HG02943 (cell line): ENCODE results near the gene CES3.

Experiments used
- ATAC-seq: cut with Tn5 transposase; IDR thresholded peaks from one replicate; pipeline ENCODE4 v1.9.1; 2021; ENCODE audit warnings: mild to moderate bottlenecking, low read depth, moderate library complexity; ENCODE audit not compliant: unreplicated experiment

The CES3 gene

DNA sequence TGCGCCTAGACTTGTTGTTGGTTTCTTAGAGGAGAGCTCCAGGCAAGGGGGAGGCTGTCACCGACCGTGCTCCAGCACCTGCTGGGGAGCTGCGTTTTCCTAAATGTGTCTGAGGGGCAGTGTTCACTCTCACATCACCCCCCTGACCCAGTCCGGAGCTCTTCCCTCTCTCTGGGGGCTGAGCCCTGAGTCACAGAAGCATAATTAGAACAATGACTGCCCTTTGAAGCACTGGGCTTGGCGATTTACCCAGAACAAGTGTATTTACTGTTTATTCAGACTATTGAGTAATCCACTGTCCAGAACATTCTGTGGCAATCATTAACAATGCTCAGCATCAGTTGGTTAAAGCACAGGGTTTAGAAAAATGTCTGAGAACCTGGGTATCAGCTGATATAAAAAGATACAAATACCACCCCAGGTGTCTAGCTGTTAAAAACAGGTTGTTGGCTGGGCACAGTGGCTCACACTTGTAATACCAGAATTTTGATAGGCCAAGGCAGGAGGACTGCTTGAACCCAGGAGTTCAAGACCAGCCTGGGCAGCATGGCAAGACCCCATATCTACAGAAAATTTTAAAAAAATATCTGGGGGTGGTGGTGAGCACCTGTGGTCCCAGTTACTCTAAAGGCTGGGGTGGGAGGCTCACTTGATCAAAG is 35.4 kb downstream of the CES3 start:
- ATAC-seq = no peak

DNA sequence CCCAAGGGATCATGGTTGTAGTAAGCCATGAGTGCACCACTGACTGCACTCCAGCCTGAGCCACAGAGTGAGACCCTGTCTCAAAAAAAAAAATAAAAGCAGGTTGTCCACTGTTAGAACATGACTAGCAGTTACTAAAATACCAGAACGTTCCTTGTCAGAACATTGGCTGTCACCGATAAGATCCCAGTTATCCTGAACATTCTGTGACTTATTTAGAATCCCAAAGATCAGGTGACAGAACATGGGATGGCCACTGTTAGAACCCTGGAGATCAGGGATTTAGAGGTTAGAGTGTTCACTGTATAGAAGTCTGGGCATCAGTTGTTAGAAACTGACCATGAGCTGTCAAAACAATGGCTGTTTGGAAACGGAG is 35.9 kb downstream of the CES3 start:
- no peak for ATAC-seq

DNA sequence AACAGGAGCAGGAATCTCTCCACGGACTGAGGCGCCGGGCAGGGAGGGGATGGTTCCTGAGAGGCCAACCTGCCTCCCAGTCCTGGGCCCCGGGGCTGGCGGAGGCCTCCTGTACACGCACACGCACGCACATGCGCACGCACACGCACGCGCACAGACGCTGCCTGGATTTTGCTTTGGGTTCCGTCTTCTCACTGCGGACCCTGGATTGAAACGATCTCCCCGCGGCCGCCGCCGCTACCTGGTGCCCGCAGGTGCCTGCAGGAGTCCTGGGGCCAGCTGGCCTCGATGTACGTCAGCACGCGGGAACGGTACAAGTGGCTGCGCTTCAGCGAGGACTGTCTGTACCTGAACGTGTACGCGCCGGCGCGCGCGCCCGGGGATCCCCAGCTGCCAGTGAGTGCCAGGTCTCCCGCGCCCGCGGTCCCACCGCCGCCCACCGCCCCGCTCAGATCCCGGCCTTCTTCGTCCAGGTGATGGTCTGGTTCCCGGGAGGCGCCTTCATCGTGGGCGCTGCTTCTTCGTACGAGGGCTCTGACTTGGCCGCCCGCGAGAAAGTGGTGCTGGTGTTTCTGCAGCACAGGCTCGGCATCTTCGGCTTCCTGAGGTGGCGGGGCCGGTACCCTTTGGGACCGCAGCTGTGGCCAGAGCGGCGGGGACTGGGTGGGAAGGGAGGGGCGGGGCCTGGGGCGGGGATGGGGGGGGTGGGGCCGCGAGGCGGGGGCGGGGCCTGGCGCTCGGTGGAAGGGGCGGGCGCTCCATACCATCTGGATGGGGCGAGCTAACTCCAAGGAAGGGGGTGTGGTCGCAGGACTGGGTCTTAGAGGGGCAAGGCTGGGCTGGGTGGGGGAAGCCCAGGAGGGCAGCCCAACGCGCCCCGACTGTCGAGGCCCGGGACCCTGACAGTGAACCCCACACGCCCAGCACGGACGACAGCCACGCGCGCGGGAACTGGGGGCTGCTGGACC is 39.6 kb downstream of the CES3 start:
- ATAC-seq = no peak

DNA sequence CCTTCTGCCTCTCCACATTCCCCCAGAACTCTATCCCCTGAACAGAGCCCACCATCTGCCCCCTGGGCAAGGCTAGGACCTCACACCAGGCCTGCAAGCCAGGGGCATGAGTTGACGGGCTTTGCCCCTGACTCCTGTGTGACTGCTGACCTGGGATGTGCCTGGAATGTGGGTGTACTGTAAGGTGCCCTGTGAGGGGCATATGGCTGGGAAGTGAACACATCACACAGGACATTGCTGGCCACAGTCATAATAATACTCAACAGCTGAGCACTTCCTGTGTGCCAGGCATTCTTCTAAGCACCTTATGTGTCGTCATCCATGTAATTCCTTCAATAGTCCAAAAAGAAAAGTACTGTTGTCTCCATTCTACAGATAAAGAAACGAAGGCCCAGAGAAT is 40.7 kb downstream of the CES3 start:
- no peak for ATAC-seq

- no peak for ATAC-seq
Measured at GRCh38 chr16:67006930-67007658, 46.0 kb downstream of the CES3 start.

DNA sequence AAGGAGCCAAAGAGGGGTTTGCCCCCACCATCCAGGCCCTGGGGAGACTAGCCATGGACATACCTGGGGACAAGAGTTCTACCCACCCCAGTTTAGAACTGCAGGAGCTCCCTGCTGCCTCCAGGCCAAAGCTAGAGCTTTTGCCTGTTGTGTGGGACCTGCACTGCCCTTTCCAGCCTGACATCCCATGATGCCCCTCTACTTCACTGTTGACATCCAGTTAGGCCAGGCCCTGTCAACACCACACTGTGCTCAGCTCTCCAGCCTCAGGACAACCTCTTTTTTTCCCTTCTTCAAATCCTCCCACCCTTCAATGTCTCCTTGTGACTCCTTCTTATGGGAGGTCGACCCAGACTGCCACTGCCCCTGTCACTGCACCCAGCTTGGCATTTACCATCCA is 48.1 kb downstream of the CES3 start:
- no peak for ATAC-seq

- ATAC-seq = no peak
Measured at GRCh38 chr16:67011274-67011673, 50.2 kb downstream of the CES3 start.

- ATAC-seq = no peak
Measured at GRCh38 chr16:67013233-67013822, 52.3 kb downstream of the CES3 start.

DNA sequence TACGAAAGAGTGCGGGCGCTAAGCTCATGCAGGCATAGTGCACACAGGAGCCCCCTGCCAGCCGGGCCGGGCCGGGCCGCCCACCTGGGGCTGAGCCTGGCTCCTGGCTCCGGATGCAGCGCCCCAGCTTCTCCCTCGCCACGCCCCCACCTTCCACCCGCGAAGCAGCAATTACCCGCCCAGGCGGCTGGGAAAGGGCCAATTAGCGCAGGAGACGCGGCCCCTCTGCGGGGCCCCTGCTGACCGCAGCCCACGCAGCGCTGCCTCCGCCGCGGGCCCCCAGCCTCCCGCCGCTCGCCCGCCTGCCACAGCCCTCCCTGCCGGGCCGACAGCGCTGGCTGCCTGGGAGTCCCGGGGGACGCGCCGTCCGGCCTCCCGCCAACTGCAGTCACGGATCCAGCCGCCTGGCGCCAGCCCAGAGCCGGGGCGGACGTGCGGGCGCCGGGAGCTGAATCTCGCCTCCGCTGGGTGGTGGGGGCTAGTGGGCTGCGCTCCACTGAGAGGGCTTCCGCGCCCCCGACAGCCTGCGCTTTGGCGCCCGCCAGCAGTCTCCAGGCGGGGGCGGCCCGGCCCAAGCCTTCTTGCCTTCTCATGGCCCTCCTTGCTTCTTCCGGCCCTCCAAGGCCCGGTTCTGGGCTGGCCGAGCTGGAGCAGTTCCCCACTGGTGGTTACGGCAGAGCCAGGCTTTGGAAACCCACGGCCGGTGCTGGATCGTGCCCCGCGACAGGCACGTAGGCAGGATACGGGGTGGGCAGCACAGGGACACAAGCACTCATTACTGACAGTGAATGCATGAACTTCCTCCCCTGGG is 53.0 kb downstream of the CES3 start:
- no peak for ATAC-seq

GRCh38 chr16:67014634-67015312 is 53.7 kb downstream of the CES3 start:
- no peak for ATAC-seq

GRCh38 chr16:67015313-67015731 is 54.3 kb downstream of the CES3 start:
- ATAC-seq = no peak

DNA sequence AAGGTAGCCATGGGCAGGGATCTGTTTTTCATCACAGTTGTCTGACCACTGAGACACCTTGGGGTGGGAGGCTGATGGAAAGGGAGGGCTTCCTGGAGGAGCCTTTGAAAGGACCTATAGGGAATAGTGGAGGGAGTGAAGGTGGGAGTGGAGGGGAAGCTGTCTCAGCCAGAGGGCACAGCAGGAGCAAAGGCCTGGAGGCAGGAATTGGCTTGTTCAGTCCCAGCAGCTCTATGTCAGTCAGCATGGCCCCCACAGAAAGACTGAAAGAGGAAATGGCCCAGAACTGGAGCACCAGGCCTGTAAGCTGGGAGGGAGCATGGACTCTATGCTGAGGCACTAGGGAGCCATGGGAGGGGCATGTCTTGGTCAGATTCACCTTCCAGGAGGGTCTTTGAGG is 55.1 kb downstream of the CES3 start:
- no peak for ATAC-seq

DNA sequence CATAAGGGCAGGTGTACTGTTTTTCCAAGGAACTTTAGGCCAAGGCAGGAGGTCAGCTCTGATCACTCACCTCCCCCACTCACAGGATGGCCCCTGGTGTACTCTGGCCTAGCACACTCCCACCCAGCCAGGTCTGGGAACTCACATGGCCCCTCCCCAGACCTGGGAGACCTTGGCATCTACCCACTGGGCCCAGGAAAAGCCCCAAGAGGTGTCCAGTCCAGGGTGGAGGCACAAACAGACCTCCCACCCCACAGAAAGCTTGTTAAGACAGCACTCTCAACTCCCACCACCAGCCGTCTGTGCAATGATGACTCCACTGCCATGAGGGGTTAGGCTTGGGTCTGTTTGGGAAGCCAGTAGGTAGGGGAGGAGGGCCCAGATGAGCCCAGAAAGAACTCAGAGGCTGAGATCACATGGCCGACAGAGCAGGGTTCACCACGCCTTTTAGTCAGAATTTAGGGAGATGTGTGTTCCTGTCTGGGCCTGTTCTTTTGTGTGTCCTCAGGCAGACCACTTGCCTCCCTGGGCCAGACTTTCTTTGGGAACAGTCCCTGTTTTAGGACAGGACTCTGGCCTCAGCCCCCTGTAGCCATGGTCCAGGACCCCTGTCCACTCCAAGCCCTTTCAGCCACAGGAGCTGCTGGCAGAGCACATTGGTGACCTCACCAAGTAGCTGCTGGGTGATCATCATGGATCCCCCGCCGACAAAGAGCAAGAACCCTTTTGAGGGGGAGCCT is 55.8 kb downstream of the CES3 start:
- no peak for ATAC-seq

DNA sequence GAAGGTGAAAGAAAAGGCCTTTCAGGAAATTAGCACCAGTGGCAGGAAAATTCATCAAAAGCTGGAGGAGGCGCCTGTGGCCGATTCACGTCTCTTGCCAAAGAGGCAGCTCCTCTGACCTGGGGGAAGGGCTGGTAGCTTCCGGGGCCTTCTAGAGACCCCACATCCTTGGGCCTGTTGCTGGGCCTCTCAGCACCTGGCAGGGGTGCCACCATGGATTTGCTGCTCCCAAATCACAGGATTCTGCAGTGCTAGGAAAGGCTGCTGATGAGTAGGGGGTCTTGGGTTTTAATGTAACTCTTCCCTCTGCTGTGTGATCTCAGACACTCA is 56.3 kb downstream of the CES3 start:
- ATAC-seq = no peak

DNA sequence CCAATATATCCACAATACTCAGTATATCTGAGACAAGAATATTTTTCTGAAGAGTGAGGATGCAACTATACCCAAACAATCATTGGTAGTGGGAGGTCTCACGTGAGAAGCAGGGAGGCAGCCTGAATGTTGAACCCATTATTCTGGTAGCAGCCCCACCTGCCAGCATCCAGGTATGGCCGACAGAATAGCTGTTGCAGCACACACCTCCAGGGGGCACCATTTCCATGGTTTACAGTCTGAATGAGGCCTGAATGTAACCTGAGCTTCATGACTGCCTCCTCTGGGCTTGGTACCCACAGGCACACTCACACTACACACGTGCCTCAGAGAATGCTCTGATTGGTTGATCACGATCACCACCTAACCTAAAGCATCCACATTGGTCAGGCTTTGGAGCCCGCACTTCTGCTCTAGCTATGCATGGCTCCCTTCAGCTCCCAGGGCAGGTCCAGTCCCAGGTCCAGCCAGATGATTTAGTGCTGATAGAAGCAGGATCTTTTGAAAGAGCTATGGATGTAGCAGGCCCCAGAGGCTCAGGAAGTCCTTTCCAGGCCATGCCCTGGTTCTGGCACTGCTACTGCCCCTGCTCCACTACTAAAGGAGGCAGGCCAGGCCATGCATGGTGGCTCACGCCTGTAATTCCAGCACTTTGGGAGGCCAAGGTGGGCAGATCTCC is 56.9 kb downstream of the CES3 start:
- ATAC-seq = no peak

DNA sequence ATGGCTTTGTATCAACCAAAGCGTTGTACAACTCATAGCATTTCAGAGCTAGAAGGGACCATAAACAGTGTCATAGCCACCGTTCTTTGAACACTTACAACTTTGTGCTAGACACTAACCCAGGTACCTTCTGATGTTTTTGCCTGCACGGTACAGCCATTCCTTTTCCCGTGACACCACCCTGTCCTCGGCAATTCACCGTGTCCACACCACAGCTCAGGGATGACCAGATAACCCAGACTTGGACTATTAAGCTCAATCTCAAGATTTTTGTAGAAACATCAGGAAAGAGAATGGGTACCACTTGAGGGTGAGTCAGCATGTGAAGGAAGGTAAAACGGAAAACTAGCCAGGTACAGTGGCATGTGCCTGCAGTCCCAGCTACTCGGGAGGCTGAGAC is 58.1 kb downstream of the CES3 start:
- no peak for ATAC-seq

DNA sequence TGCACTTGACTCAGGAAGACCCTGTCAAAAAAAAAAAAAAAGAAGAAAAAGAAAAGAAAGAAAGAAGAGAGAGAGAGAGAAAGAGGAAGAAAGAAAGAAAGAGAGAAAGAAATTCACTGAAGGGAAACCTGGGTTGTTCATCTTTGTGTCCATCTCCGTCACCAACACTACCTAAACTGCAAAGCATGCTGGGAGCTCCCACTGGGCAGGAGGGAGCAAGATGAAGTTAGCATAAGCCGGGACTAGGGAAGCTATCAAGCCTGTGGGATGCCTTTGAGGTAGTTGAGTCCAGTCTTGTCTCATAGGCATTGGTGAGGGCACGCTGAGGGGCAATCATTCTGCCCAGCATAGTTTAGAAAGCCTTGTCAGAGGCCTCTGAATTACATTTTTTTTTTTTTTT is 60.3 kb downstream of the CES3 start:
- no peak for ATAC-seq

DNA sequence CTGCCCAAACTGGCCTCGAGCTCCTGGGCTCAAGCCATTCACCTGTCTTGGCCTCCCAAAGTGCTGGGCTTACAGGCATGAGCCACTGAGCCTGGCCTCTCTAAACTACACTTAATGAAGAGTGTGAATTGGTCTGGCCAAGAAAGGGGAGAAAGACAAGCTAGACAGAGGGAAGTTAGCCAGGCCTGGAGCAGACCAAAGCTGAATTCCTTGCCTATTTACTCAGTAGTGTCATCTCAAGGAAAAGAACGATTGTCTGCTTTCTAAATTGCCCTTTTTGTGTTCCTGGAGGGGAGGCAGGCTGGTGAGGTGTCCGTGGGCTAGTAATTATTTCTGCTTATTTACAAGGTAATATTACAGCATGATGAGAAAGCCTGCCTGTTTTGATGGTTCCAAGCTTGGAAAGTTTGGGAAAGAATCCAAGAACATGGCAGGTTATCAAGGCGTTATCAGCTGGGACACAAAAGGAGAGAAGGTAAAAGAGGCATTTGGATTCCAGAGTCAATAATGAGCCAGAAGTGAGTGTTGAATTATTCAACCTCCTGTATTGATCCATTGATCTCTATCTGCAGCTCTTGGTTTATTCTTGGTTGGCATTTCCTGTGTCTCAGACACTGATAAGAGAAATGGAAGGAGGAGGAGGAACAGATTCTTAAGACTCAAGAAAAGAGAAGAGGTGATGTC is 61.6 kb downstream of the CES3 start:
- no peak for ATAC-seq
